Trophoblast cell (in vitro differentiated cells and primary cell): Measurements from ENCODE around the gene RGPD3.
A peak's percentile ranks its signal among the peaks of the same experiment; 100 is the strongest.
"Not testable (repeated sequence)": the region's sequence is repeated elsewhere in the genome, so short reads cannot be mapped to it uniquely, and the experiment has no call there.

Source experiments
- DNase-seq, 2 donors: peaks; one replicate each; pipeline ENCODE4 v3.0.0-alpha.2; 2016
- H2AFZ ChIP-seq: 2 replicates; pipeline ENCODE4 v1.6.1; 2013; ENCODE audit warnings: low read length, moderate library complexity, mild to moderate bottlenecking; ENCODE audit not compliant: insufficient read depth, poor library complexity
- H2AK5ac ChIP-seq: 2 replicates; pipeline ENCODE4 v1.6.1; 2013; ENCODE audit warnings: mild to moderate bottlenecking, low read length
- H2BK120ac ChIP-seq: 2 replicates; pipeline ENCODE4 v1.6.1; 2013; ENCODE audit warnings: low read length, mild to moderate bottlenecking, moderate library complexity; ENCODE audit not compliant: insufficient read depth, poor library complexity
- H2BK12ac ChIP-seq: 2 replicates; pipeline ENCODE4 v1.6.1; 2013; ENCODE audit warnings: mild to moderate bottlenecking, low read length, moderate library complexity
- H2BK5ac ChIP-seq: 2 replicates; pipeline ENCODE4 v1.6.1; 2013; ENCODE audit warnings: low read length, low read depth, moderate library complexity, mild to moderate bottlenecking; ENCODE audit not compliant: poor library complexity
- H3K14ac ChIP-seq: 2 replicates; pipeline ENCODE4 v1.6.1; 2013; ENCODE audit warnings: mild to moderate bottlenecking, low read length
- H3K18ac ChIP-seq: 2 replicates; pipeline ENCODE4 v1.6.1; 2013; ENCODE audit warnings: mild to moderate bottlenecking, low read length
- H3K23ac ChIP-seq: 2 replicates; pipeline ENCODE4 v1.6.1; 2013; ENCODE audit warnings: low read length
- H3K27ac ChIP-seq: 2 replicates; pipeline ENCODE4 v1.5.1; 2013; ENCODE audit warnings: low read depth, mild to moderate bottlenecking, inconsistent platforms, low read length, moderate library complexity
- H3K27me3 ChIP-seq: 2 replicates; pipeline ENCODE4 v1.6.1; 2013; ENCODE audit warnings: inconsistent platforms, mild to moderate bottlenecking, low read length, moderate library complexity; ENCODE audit not compliant: insufficient read depth
- H3K36me3 ChIP-seq, 2 experiments: 1 replicate in 1 of 2; 2 replicates in 1 of 2; pipeline ENCODE4 v1.6.1; 2013; ENCODE audit warnings: low read length in 2 of 2, mild to moderate bottlenecking in 2 of 2, moderate library complexity in 1 of 2; ENCODE audit not compliant: insufficient read depth in 2 of 2, control insufficient read depth in 1 of 2
- H3K4ac ChIP-seq: 2 replicates; pipeline ENCODE4 v1.6.1; 2013; ENCODE audit warnings: low read depth, mild to moderate bottlenecking, low read length, moderate library complexity
- H3K4me1 ChIP-seq, 2 experiments: 1 replicate in 1 of 2; 2 replicates in 1 of 2; pipeline ENCODE4 v1.6.1; 2013; ENCODE audit warnings: low read length in 2 of 2, mild to moderate bottlenecking in 2 of 2, moderate library complexity in 1 of 2; ENCODE audit not compliant: insufficient read depth in 2 of 2, control insufficient read depth in 1 of 2
- H3K4me2 ChIP-seq: 2 replicates; pipeline ENCODE4 v1.6.1; 2013; ENCODE audit warnings: inconsistent platforms, mild to moderate bottlenecking, low read length, moderate library complexity
- H3K4me3 ChIP-seq: 2 replicates; pipeline ENCODE4 v1.5.1; 2013; ENCODE audit warnings: mild to moderate bottlenecking, low read depth, low read length, inconsistent platforms
- H3K79me1 ChIP-seq: one replicate; pipeline ENCODE4 v1.6.1; 2013; ENCODE audit warnings: low read length
- H3K79me2 ChIP-seq: 2 replicates; pipeline ENCODE4 v1.6.1; 2013; ENCODE audit warnings: low read length, mild to moderate bottlenecking; ENCODE audit not compliant: control insufficient read depth, insufficient read depth, poor library complexity
- H3K9ac ChIP-seq: 2 replicates; pipeline ENCODE4 v1.6.1; 2013; ENCODE audit warnings: mild to moderate bottlenecking, low read length
- H3K9me3 ChIP-seq: 2 replicates; pipeline ENCODE4 v1.6.1; 2013; ENCODE audit warnings: low read depth, mild to moderate bottlenecking, control low read depth, inconsistent platforms, low read length; ENCODE audit not compliant: insufficient read depth
- H4K12ac ChIP-seq: 2 replicates; pipeline ENCODE4 v1.6.1; 2013; ENCODE audit warnings: low read depth, mild to moderate bottlenecking, low read length, moderate library complexity
- H4K8ac ChIP-seq: 2 replicates; pipeline ENCODE4 v1.6.1; 2013; ENCODE audit warnings: low read depth, mild to moderate bottlenecking, low read length, moderate library complexity
- H4K91ac ChIP-seq: one replicate; pipeline ENCODE4 v1.6.1; 2013; ENCODE audit warnings: low read depth, mild to moderate bottlenecking, low read length, moderate library complexity
- WGBS: extraction: QIAGEN DNeasy Blood & Tissue Kit; methylation state at CpG from one replicate; pipeline ENCODE4 v1.1.7; 2013; ENCODE audit warnings: missing lambda C conversion rate; ENCODE audit not compliant: insufficient read length, insufficient coverage; ENCODE audit errors: extremely low coverage; 5-methylcytosine and 5-hydroxymethylcytosine counted together

Gene RGPD3

DNA sequence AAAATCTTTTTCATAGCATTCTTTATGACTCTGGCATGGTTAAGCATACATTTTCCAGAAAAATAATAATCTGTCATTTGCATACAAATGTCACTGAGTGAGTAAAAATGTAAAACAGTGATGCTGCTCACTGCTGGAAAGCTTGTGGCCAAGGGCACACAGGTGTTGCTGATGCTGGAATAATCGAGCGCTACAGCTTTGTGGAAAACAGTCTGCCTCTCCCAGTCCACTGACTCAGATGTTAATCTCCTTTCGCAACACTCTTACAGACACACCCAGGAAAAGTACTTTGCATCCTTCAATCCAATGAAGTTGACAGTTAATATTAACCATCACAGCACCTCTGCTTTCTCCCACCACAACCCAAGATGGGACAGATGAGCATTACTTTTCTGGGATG, 46.6 kb upstream of the RGPD3 start:
- H3K4me3 ChIP-seq, H4K91ac ChIP-seq: not testable (repeated sequence)
- no CpG with 5 or more reads among the region's 3 CpGs for WGBS

DNA sequence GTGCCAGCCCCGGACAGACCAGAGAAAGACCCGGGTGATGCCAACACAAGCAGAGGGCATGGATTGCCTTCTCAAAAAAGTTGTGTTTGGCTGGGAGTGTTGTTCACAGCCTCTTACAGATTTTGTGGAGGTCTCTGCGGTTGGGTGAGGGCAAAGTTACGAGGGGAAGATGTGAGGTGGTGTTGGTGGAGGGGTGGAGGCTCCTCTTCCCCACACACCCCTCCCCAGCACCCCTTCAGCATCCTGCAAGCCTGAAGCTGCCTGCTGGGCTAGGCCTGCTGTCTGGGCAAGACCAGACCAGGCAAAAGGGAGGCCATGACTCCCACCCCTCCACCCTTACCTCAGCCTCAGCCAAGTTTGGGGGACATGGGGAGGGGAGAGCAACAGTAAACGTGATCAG, 45.2 kb upstream of the RGPD3 start:
- no CpG with 5 or more reads among the region's 5 CpGs for WGBS
- H2BK5ac ChIP-seq, H3K14ac ChIP-seq, H4K91ac ChIP-seq, H3K23ac ChIP-seq, H3K4me1 ChIP-seq, H3K79me1 ChIP-seq, H3K9ac ChIP-seq, H3K18ac ChIP-seq, H3K27ac ChIP-seq, H2AFZ ChIP-seq, DNase-seq, H3K9me3 ChIP-seq, H2BK120ac ChIP-seq, H3K4me2 ChIP-seq, H3K27me3 ChIP-seq, H4K8ac ChIP-seq, H3K79me2 ChIP-seq, H4K12ac ChIP-seq, H3K4ac ChIP-seq, H2BK12ac ChIP-seq, H2AK5ac ChIP-seq, H3K36me3 ChIP-seq, H3K4me3 ChIP-seq: not testable (repeated sequence)

More for the DNA sequence above, 46.6 kb upstream of the RGPD3 start:
- not testable (repeated sequence) for H3K79me2 ChIP-seq, H3K27me3 ChIP-seq, H3K36me3 ChIP-seq, H2BK12ac ChIP-seq, H3K14ac ChIP-seq, H2AFZ ChIP-seq, H2BK5ac ChIP-seq, H4K12ac ChIP-seq, H3K18ac ChIP-seq, H4K8ac ChIP-seq, H3K79me1 ChIP-seq, H3K23ac ChIP-seq, H3K9ac ChIP-seq, H3K4ac ChIP-seq, H2AK5ac ChIP-seq, H3K27ac ChIP-seq, H3K4me2 ChIP-seq, H3K4me1 ChIP-seq, H3K9me3 ChIP-seq, H2BK120ac ChIP-seq
- peak in 1 of 2 donors; percentile 34 for DNase-seq

DNA sequence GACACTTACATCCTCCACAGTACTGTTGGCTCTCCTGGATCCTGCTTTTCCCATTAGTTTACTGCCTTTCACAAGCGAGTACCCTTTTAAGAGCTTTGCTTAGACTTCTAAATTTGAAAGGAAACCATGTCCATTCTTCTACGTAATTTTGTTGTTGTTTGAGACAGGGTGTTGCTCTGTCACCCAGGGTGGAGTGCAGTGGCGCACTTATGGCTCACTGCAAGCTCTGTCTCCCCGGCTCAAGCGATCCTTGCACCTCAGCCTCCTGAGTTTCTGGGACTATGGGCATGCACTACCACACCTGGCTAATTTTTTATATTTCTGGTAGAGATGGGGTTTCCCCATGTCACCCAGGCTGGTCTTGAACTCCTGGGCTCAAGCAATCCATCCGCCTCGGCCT, 43.7 kb upstream of the RGPD3 start:
- not testable (repeated sequence) for H3K4me3 ChIP-seq, H3K9me3 ChIP-seq, H3K4me1 ChIP-seq, H4K91ac ChIP-seq, H3K14ac ChIP-seq, H4K12ac ChIP-seq, H3K79me2 ChIP-seq, H3K4ac ChIP-seq, H3K27ac ChIP-seq, H3K9ac ChIP-seq, H2BK12ac ChIP-seq, H2BK120ac ChIP-seq, H3K18ac ChIP-seq, H3K79me1 ChIP-seq, H3K4me2 ChIP-seq, H3K36me3 ChIP-seq, H4K8ac ChIP-seq, H2AFZ ChIP-seq, H2BK5ac ChIP-seq, DNase-seq, H2AK5ac ChIP-seq, H3K23ac ChIP-seq, H3K27me3 ChIP-seq
- no CpG with 5 or more reads among the region's 7 CpGs for WGBS

DNA sequence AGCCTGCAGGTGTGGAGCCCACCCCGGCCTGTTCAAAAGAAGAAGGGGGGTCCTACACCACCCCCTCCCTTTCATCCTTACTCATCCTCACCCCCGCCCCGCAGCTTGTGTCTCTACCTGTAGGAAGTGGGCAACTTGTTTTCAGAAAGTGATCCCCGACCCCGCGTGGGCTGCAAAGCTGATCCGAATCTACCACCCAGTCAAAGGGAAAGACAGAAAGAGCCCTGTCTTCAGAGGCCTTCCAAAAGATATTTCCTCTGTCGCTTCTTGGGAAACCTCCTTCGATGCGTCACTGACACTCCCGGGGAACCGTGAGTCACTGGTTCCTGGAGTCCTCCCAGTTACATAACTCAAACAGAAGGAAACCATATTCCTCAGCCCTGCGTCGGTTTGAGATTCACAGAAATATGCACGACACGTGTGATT, 43.3 kb upstream of the RGPD3 start:
- H3K79me2 ChIP-seq, H3K9me3 ChIP-seq, H3K23ac ChIP-seq, H3K14ac ChIP-seq, H3K79me1 ChIP-seq, H2BK5ac ChIP-seq, H3K36me3 ChIP-seq, H3K27ac ChIP-seq, H3K27me3 ChIP-seq, H2AK5ac ChIP-seq, H3K9ac ChIP-seq, H2BK12ac ChIP-seq, H4K12ac ChIP-seq, H3K18ac ChIP-seq, H4K91ac ChIP-seq, H3K4ac ChIP-seq, H3K4me2 ChIP-seq, H4K8ac ChIP-seq, H3K4me3 ChIP-seq, H3K4me1 ChIP-seq, H2BK120ac ChIP-seq, H2AFZ ChIP-seq: not testable (repeated sequence)
- DNase-seq, result peak; percentile 74 to 81
- WGBS, result no CpG with 5 or more reads among the region's 16 CpGs
